GM12878 (cell line): ENCODE results near the gene LTBP3. TPM values are rescaled to one million over a fixed set of nuclear protein-coding genes. Genes with fewer than 3 reads are reported as not detected.
A peak's percentile ranks its signal among the peaks of the same experiment; 100 is the strongest.

Experiments used
- ATAC-seq: fragments of 200-7000 bp; cut with Tn5 transposase; 3 replicates; pipeline ENCODE4 v1.9.1; 2020; ENCODE audit warnings: mild to moderate bottlenecking, moderate library complexity
- BruUV-seq: library from RNA; stranded (reverse); fragments of 400-500 nt; replicated peaks from 2 replicates; lab custom pipeline; 2021; lab: Mats Ljungman, UMichigan
- CTCF ChIA-PET: fragments of 300-600 bp; sonication (Branson Sonifier 250); formaldehyde crosslinking; extraction: SDS; loops from one replicate; lab custom pipeline; 2021; ENCODE audit warnings: inconsistent platforms; lab: Yijun Ruan, JAX
- POLR2A ChIA-PET: fragments of 350-600 bp; formaldehyde crosslinking; extraction: SDS; loops from one replicate; lab custom pipeline; 2021; ENCODE audit warnings: inconsistent platforms; lab: Charles Lee
- RAD21 ChIA-PET: fragments of 300-600 bp; sonication (Branson Sonifier 250); formaldehyde crosslinking; loops from one replicate; lab custom pipeline; 2023; ENCODE audit warnings: antibody characterized with exemption; ENCODE audit not compliant: unreplicated experiment; lab: Charles Lee
- SMC1A ChIA-PET: fragments of 300-600 bp; sonication (Branson Sonifier 250); formaldehyde crosslinking; loops from one replicate; lab custom pipeline; 2023; ENCODE audit not compliant: unreplicated experiment, uncharacterized antibody; lab: Charles Lee
- DNase-seq: peaks from one replicate; pipeline ENCODE4 v3.0.0-alpha.2; 2011; ENCODE audit warnings: low read depth, low spot score
- FAIRE-seq: peaks from 3 replicates; lab custom pipeline; 2011; peaks lifted over from hg19 to GRCh38; lab: Jason Lieb, UNC
- H2AFZ ChIP-seq: 2 replicates; pipeline ENCODE4 v1.6.0; 2011; ENCODE audit warnings: low read depth, low read length, control low read depth; ENCODE audit not compliant: control insufficient read depth
- H3K27ac ChIP-seq: 2 replicates; pipeline ENCODE4 v1.5.1; 2011; ENCODE audit warnings: control low read depth; ENCODE audit not compliant: control insufficient read depth, insufficient read depth
- H3K27me3 ChIP-seq, 2 experiments: replicated peaks in 1 of 2; 2 replicates each; pipeline versions ENCODE4 v1.6.0 to v1.6.1; 2011; ENCODE audit warnings: low read length in 1 of 2; ENCODE audit not compliant: control insufficient read depth in 2 of 2, insufficient read depth in 2 of 2
- H3K36me3 ChIP-seq, 2 experiments: 2 replicates each; pipeline ENCODE4 v1.5.1; 2011; ENCODE audit warnings: low read length in 1 of 2; ENCODE audit not compliant: control insufficient read depth in 2 of 2, insufficient read depth in 2 of 2
- H3K4me1 ChIP-seq: 2 replicates; pipeline ENCODE4 v1.6.1; 2011; ENCODE audit warnings: mild to moderate bottlenecking, low read length, moderate library complexity, mixed read lengths; ENCODE audit not compliant: control insufficient read depth, insufficient read depth
- H3K4me2 ChIP-seq: 2 replicates; pipeline ENCODE4 v1.6.0; 2011; ENCODE audit warnings: control low read depth; ENCODE audit not compliant: control insufficient read depth, insufficient read depth
- H3K4me3 ChIP-seq: fragments of 200-600 bp; sonication (generic); 2 replicates; pipeline ENCODE4 v1.5.1; 2016
- H3K79me2 ChIP-seq: 2 replicates; pipeline ENCODE4 v1.6.0; 2011; ENCODE audit warnings: low read length; ENCODE audit not compliant: control insufficient read depth, insufficient read depth
- H3K9ac ChIP-seq: 2 replicates; pipeline ENCODE4 v1.8.0; 2011; ENCODE audit warnings: low read length, control low read depth, mixed read lengths; ENCODE audit not compliant: control insufficient read depth, insufficient read depth
- H3K9me3 ChIP-seq: replicated peaks from 3 replicates; pipeline ENCODE4 v1.5.1; 2011; ENCODE audit warnings: mild to moderate bottlenecking, low read length; ENCODE audit not compliant: control insufficient read depth, insufficient read depth
- H4K20me1 ChIP-seq: 2 replicates; pipeline ENCODE4 v1.6.0; 2011; ENCODE audit not compliant: control insufficient read depth, insufficient read depth
- FOS ChIP-seq: IDR thresholded peaks from 3 replicates; pipeline ENCODE4 v1.6.1; 2011; ENCODE audit warnings: borderline replicate concordance; ENCODE audit not compliant: insufficient read length; ENCODE audit errors: extremely low read depth
- MXI1 ChIP-seq: fragments of 150-350 bp; IDR thresholded peaks from 2 replicates; pipeline ENCODE4 v1.6.1; 2011; ENCODE audit warnings: low read depth, mild to moderate bottlenecking, inconsistent platforms, low read length, improper control_type of control experiment
- PML ChIP-seq: IDR thresholded peaks from 2 replicates; pipeline ENCODE4 v1.6.1; 2012; ENCODE audit warnings: low read length, inconsistent platforms
- POLR2A ChIP-seq: IDR thresholded peaks from 2 replicates; pipeline ENCODE4 v1.6.1; 2011; ENCODE audit warnings: low read depth, mild to moderate bottlenecking, low read length
- POLR2AphosphoS2 ChIP-seq: IDR thresholded peaks from 2 replicates; pipeline ENCODE4 v1.6.1; 2011; ENCODE audit warnings: low read depth, mild to moderate bottlenecking, low read length, improper control_type of control experiment, moderate library complexity
- PRDM15 ChIP-seq: fragments of 450-650 bp; formaldehyde crosslinking; IDR thresholded peaks from 2 replicates; pipeline ENCODE4 v1.4.0; 2020; ENCODE audit warnings: mild to moderate bottlenecking, moderate library complexity
- SMAD1 ChIP-seq: fragments of 450-650 bp; IDR thresholded peaks from 2 replicates; pipeline ENCODE4 v1.6.1; 2018; ENCODE audit warnings: mild to moderate bottlenecking, low read depth; ENCODE audit not compliant: partially characterized antibody
- SUZ12 ChIP-seq: fragments of 200-600 bp; sonication (generic); IDR thresholded peaks from one replicate; pipeline ENCODE4 v1.6.1; 2018; ENCODE audit warnings: antibody characterized with exemption, mild to moderate bottlenecking; ENCODE audit not compliant: unreplicated experiment
- WRNIP1 ChIP-seq: IDR thresholded peaks from 2 replicates; pipeline ENCODE4 v1.6.1; 2011; ENCODE audit warnings: low read depth, low read length, improper control_type of control experiment, borderline replicate concordance
- WGBS: methylation state at CpG from one replicate; pipeline ENCODE4 v1.1.6; 2016; ENCODE audit warnings: low lambda C conversion rate; ENCODE audit not compliant: insufficient replicate concordance, insufficient coverage; ENCODE audit errors: missing lambda C conversion rate; 5-methylcytosine and 5-hydroxymethylcytosine counted together
- in situ Hi-C: fragments of 300-500 bp; cut with MboI; formaldehyde crosslinking; loops from 9 replicates; pipeline ENCODE4 v1.14.3; 2018; ENCODE audit warnings: mixed read lengths
- intact Hi-C: fragments of 100-400 bp; cut with micrococcal nuclease; formaldehyde crosslinking; loops from one replicate; pipeline ENCODE4 v1.14.2; 2022; ENCODE audit not compliant: unreplicated experiment
- polyA plus RNA-seq, 11 experiments: library from polyadenylated mRNA; depleted of rRNA in 4 of 11; unstranded in 6 of 11; stranded (reverse) in 5 of 11; fragments of >200 nt; fragmentation: Nextera tagmentation in 4 of 11; fragmentation: Illumina TruSeq in 1 of 11; extraction: Ambion mirVana in 4 of 11; extraction: Trizol in 1 of 11; gene quantifications; 1 replicate in 1 of 11; 2 replicates in 10 of 11; pipeline versions ENCODE4 v1.2.1 to v1.2.3, GENCODE V29; 2011 to 2016; ENCODE audit warnings: inconsistent platforms in 2 of 11, missing spikeins in 2 of 11, low read depth in 1 of 11
- total RNA-seq, 4 experiments: library from RNA; depleted of rRNA in 3 of 4; stranded (reverse); fragments of >200 nt in 3 of 4; fragmentation: Illumina TruSeq in 1 of 4; extraction: Trizol in 1 of 4; gene quantifications; 2 replicates each; pipeline versions ENCODE4 v1.2.1 to v1.2.3, GENCODE V29; 2013 to 2021
- TF ChIP-seq, protein P1 (sequence below): fragments of 150-350 bp; IDR thresholded peaks from 2 replicates; pipeline ENCODE4 v1.6.1; 2016; ENCODE audit warnings: low read depth, low read length

LTBP3 gene
- total and polyA plus RNA-seq, 10 of the 15 experiments (the other 5 are each of a cell fraction or from before 2014, with no cell fraction given), result 2.2 to 12.2 (median 6.2) TPM; not detected in 2

DNA sequence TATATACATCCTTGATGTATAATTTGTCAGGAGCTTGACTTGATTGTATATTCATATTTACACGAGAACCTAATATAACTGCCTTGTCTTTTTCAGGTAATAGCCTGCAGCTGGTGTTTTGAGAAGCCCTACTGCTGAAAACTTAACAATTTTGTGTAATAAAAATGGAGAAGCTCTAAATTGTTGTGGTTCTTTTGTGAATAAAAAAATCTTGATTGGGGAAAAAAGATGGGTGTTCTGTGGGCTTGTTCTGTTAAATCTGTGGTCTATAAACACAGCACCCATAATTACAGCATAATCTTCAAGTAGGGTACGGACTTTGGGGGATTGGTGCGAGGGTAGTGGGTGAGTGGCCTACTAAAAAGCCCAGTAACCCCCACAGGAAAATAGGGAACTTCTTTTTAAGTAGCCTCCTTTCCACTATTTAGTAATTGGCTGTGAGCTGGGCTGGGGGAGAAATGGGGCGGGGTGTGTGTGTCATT, 51.8 kb downstream of the LTBP3 start (continued):
- TF ChIP-seq, protein P1, sequence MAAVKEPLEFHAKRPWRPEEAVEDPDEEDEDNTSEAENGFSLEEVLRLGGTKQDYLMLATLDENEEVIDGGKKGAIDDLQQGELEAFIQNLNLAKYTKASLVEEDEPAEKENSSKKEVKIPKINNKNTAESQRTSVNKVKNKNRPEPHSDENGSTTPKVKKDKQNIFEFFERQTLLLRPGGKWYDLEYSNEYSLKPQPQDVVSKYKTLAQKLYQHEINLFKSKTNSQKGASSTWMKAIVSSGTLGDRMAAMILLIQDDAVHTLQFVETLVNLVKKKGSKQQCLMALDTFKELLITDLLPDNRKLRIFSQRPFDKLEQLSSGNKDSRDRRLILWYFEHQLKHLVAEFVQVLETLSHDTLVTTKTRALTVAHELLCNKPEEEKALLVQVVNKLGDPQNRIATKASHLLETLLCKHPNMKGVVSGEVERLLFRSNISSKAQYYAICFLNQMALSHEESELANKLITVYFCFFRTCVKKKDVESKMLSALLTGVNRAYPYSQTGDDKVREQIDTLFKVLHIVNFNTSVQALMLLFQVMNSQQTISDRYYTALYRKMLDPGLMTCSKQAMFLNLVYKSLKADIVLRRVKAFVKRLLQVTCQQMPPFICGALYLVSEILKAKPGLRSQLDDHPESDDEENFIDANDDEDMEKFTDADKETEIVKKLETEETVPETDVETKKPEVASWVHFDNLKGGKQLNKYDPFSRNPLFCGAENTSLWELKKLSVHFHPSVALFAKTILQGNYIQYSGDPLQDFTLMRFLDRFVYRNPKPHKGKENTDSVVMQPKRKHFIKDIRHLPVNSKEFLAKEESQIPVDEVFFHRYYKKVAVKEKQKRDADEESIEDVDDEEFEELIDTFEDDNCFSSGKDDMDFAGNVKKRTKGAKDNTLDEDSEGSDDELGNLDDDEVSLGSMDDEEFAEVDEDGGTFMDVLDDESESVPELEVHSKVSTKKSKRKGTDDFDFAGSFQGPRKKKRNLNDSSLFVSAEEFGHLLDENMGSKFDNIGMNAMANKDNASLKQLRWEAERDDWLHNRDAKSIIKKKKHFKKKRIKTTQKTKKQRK, result no peak

GRCh38 chr11:65505466-65506289, 52.5 kb downstream of the LTBP3 start:
- intact Hi-C loops, result loop anchor here (2.0 kb wide), 1 partner anchor 35 kb away; no protein-coding TSS in a partner anchor
- H4K20me1 ChIP-seq, result peaks cover 15% of the 10 kb centered on the region
- TF ChIP-seq MXI1, result 0 out of 2 replicates have a peak, but pooled peaks have one; percentile 7
- TF ChIP-seq POLR2A, result peak; percentile 91
- TF ChIP-seq SUZ12, result no peak
- TF ChIP-seq PML, result peak; percentile 16; the same call in 1 of the 2 replicates
- no peak for TF ChIP-seq PRDM15 (CRISPR knock-in tag)
- 0 out of 2 replicates have a peak, but pooled peaks have one; percentile 55 for TF ChIP-seq WRNIP1
- TF ChIP-seq FOS, result no peak
- peak; percentile 96 for TF ChIP-seq POLR2AphosphoS2
- peak; percentile 79 for TF ChIP-seq SMAD1

More at GRCh38 chr11:65505466-65506289, 52.5 kb downstream of the LTBP3 start:
- peak overlapping the region; percentile 98 for H3K4me3 ChIP-seq
- H3K79me2 ChIP-seq, result peaks cover 62% of the 10 kb centered on the region
- peak overlapping the region; percentile 28; the same call in 1 of the 2 replicates for H3K27ac ChIP-seq
- in situ Hi-C loops, result loop anchor here (5.0 kb wide), 1 partner anchor 88 kb away; no protein-coding TSS in a partner anchor
- CTCF ChIA-PET, result interaction anchor here (0.5 to 27.9 kb wide), 9 partner anchors 10 to 325 kb away, joined by 3 to 728 read pairs (median 3); partner anchors contain the start of genes DPF2, FRMD8, MALAT1 and NEAT1
- FAIRE-seq (no peak), DNase-seq (no peak), ATAC-seq (no peak)
- no peak overlapping the region for H2AFZ ChIP-seq
- POLR2A ChIA-PET, result interaction anchor here (0.6 to 10.3 kb wide), 16 partner anchors 12 to 123 kb away, joined by 3 to 192 read pairs (median 4); partner anchors contain the start of genes MALAT1, NEAT1, SCYL1 and SLC25A45
- no peaks in the 10 kb centered on the region for H3K27me3 ChIP-seq
- H3K36me3 ChIP-seq, result peaks cover 6 to 36% of the 10 kb centered on the region in 2 experiments
- RAD21 ChIA-PET, result interaction anchor here (1.3 to 11.3 kb wide), 8 partner anchors 9 to 87 kb away, joined by 3 to 179 read pairs (median 14); partner anchors contain the start of gene NEAT1
- no peaks in the 10 kb centered on the region for H3K9me3 ChIP-seq
- H3K9ac ChIP-seq, result peak overlapping the region; percentile 100
- peaks cover 10% of the 10 kb centered on the region; the same call in 1 of the 2 replicates for H3K4me1 ChIP-seq
- no TSS peak for BruUV-seq
- peak overlapping the region; percentile 87 for H3K4me2 ChIP-seq
- SMC1A ChIA-PET, result interaction anchor here (1.5 to 19.3 kb wide), 5 partner anchors 13 to 88 kb away, joined by 4 to 481 read pairs (median 131); partner anchors contain the start of gene MALAT1
- 9% methylated on average over 12 of the region's 12 CpGs for WGBS
